H1 (cell line): Measurements from ENCODE around the gene SLCO4A1.

Experiments
- BCL11A ChIP-seq, 2 experiments: IDR thresholded peaks; one replicate each; pipeline ENCODE4 v1.6.1; 2011; ENCODE audit warnings: low read depth in 2 of 2, low read length in 2 of 2, mild to moderate bottlenecking in 2 of 2
- CTCF ChIP-seq, 3 experiments: IDR thresholded peaks; 1 replicate in 2 of 3; 2 replicates in 1 of 3; pipeline versions ENCODE4 v1.5.1 to v1.6.1; 2011; ENCODE audit warnings: low read length in 3 of 3, mild to moderate bottlenecking in 3 of 3, inconsistent platforms in 2 of 3, low read depth in 1 of 3, moderate library complexity in 1 of 3; ENCODE audit not compliant: insufficient read depth in 1 of 3; ENCODE audit errors: control extremely low read depth in 1 of 3
- TEAD4 ChIP-seq: IDR thresholded peaks from 2 replicates; pipeline ENCODE4 v1.6.1; 2012; ENCODE audit warnings: low read depth, low read length, inconsistent platforms, mixed read lengths
- TF ChIP-seq, protein P1 (sequence below): IDR thresholded peaks from 2 replicates; pipeline ENCODE4 v1.6.1; 2011; ENCODE audit warnings: low read depth, mild to moderate bottlenecking, low read length; ENCODE audit not compliant: insufficient read depth

GRCh38 chr20:62638055-62638570 lies 4.2 kb upstream of the SLCO4A1 start:
- TF ChIP-seq, protein P1, sequence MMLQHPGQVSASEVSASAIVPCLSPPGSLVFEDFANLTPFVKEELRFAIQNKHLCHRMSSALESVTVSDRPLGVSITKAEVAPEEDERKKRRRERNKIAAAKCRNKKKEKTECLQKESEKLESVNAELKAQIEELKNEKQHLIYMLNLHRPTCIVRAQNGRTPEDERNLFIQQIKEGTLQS, result no peak
- TF ChIP-seq CTCF (IDR thresholded peaks at IDR 0.05; ENCODE audit: control extremely low read depth in 1 of 3, insufficient read depth in 1 of 3, low read depth in 1 of 3, low read length in 3 of 3) (no peak), BCL11A (IDR thresholded peaks at IDR 0.05; ENCODE audit: low read depth in 2 of 2, low read length in 2 of 2) (no peak), TEAD4 (no peak)
